Stimulated activated CD8-positive, alpha-beta memory T cell treated with anti-CD3 and anti-CD28 coated beads, Interleukin-12 subunit alpha, Interleukin-12 subunit beta, amount 100 ng/mL, for 24 hours (primary cell): ENCODE results near the gene PRSS56.
"Not testable (repeated sequence)": the region's sequence is repeated elsewhere in the genome, so short reads cannot be mapped to it uniquely, and the experiment has no call there.

Source experiments
- DNase-seq: peaks from one replicate; pipeline ENCODE4 v3.0.0-alpha.2; 2020; ENCODE audit errors: extremely low read depth

PRSS56 gene

GRCh38 chr2:232525791-232526371, 5.7 kb downstream of the PRSS56 start, which contains the start of gene CHRND:
TSS of gene CHRND (plus strand) at chr2:232526160. CDS start at chr2:232526216, 56 bp downstream.
- no peak for DNase-seq

GRCh38 chr2:232526372-232526941, 6.3 kb downstream of the PRSS56 start:
- no peak for DNase-seq

- DNase-seq, result no peak
These were observed 7.8 kb downstream of the PRSS56 start for GRCh38 chr2:232527905-232528470.

GRCh38 chr2:232528746-232529460, 8.7 kb downstream of the PRSS56 start:
- no peak for DNase-seq

- no peak for DNase-seq
These were observed 9.8 kb downstream of the PRSS56 start for GRCh38 chr2:232529806-232530547.

- no peak for DNase-seq
These were observed 10.6 kb downstream of the PRSS56 start for GRCh38 chr2:232530626-232531260.

GRCh38 chr2:232532419-232532818, 12.2 kb downstream of the PRSS56 start:
- no peak for DNase-seq

GRCh38 chr2:232532821-232533220, 12.6 kb downstream of the PRSS56 start:
- not testable (repeated sequence) for DNase-seq

- no peak for DNase-seq
These were observed 13.9 kb downstream of the PRSS56 start for GRCh38 chr2:232533944-232534710.

GRCh38 chr2:232534940-232535651, 14.9 kb downstream of the PRSS56 start:
- DNase-seq, result no peak

GRCh38 chr2:232535761-232536530, 15.8 kb downstream of the PRSS56 start:
- DNase-seq, result no peak

GRCh38 chr2:232537079-232537478, 16.9 kb downstream of the PRSS56 start:
- no peak for DNase-seq

- no peak for DNase-seq
These were observed 17.3 kb downstream of the PRSS56 start for GRCh38 chr2:232537499-232537898.

- no peak for DNase-seq
These were observed 18.5 kb downstream of the PRSS56 start for GRCh38 chr2:232538671-232539070.

- no peak for DNase-seq
These were observed 19.4 kb downstream of the PRSS56 start, which contains the start of gene CHRNG for GRCh38 chr2:232539298-232540231. TSS of gene CHRNG (plus strand) at chr2:232539692. CDS start at chr2:232539748, 56 bp downstream.

GRCh38 chr2:232540441-232541041, 20.4 kb downstream of the PRSS56 start:
- DNase-seq, result no peak

GRCh38 chr2:232541195-232541960, 21.2 kb downstream of the PRSS56 start:
- DNase-seq, result no peak
